Neural progenitor cell (in vitro differentiated cells): ENCODE data around the gene GPR152. TPM values are rescaled to one million over a fixed set of nuclear protein-coding genes. Genes with fewer than 3 reads are reported as not detected.

Experiments
- DNase-seq: peaks from one replicate; pipeline ENCODE4 v3.0.0-alpha.2; 2016; ENCODE audit warnings: low spot score
- H2AFZ ChIP-seq: fragments of 200-600 bp; sonication (generic); replicated peaks from 2 replicates; pipeline ENCODE4 v1.6.1; 2016; ENCODE audit warnings: antibody characterized with exemption
- H3F3A ChIP-seq: fragments of 200-600 bp; sonication (generic); 2 replicates; pipeline ENCODE4 v1.6.1; 2016; ENCODE audit warnings: antibody characterized with exemption, low read depth
- H3K27ac ChIP-seq: fragments of 200-600 bp; sonication (generic); 2 replicates; pipeline ENCODE4 v1.5.1; 2016; ENCODE audit warnings: mild to moderate bottlenecking
- H3K27me3 ChIP-seq: fragments of 200-600 bp; sonication (generic); 2 replicates; pipeline ENCODE4 v1.6.1; 2016; ENCODE audit warnings: mild to moderate bottlenecking, moderate library complexity
- H3K36me3 ChIP-seq: fragments of 200-600 bp; sonication (generic); 2 replicates; pipeline ENCODE4 v1.5.1; 2016
- H3K4me1 ChIP-seq: fragments of 200-600 bp; sonication (generic); 2 replicates; pipeline ENCODE4 v1.6.1; 2016; ENCODE audit warnings: mixed run types
- H3K4me2 ChIP-seq: fragments of 200-600 bp; sonication (generic); 2 replicates; pipeline ENCODE4 v1.6.1; 2016
- H3K4me3 ChIP-seq: fragments of 200-600 bp; sonication (generic); 2 replicates; pipeline ENCODE4 v1.5.1; 2016
- H3K79me2 ChIP-seq: fragments of 200-600 bp; sonication (generic); 2 replicates; pipeline ENCODE4 v1.6.1; 2016; ENCODE audit warnings: low read depth
- H3K9ac ChIP-seq: fragments of 200-600 bp; sonication (generic); 2 replicates; pipeline ENCODE4 v1.6.1; 2016
- H3K9me3 ChIP-seq: fragments of 200-600 bp; sonication (generic); 2 replicates; pipeline ENCODE4 v1.5.1; 2016; ENCODE audit warnings: low read depth
- H4K20me1 ChIP-seq: fragments of 200-600 bp; sonication (generic); 2 replicates; pipeline ENCODE4 v1.6.1; 2016; ENCODE audit warnings: low read depth
- H3K27ac Mint-ChIP-seq: 3 replicates; pipeline ENCODE4 v1.8.0; 2021; ENCODE audit warnings: mixed read lengths
- H3K27me3 Mint-ChIP-seq: 2 replicates; pipeline ENCODE4 v1.8.0; 2022; ENCODE audit warnings: low read depth, mild to moderate bottlenecking, inconsistent platforms, moderate library complexity, mixed read lengths; ENCODE audit not compliant: insufficient read depth
- H3K36me3 Mint-ChIP-seq: 3 replicates; pipeline ENCODE4 v1.8.0; 2021; ENCODE audit warnings: mixed read lengths
- H3K4me1 Mint-ChIP-seq: 3 replicates; pipeline ENCODE4 v1.8.0; 2021; ENCODE audit warnings: mixed read lengths
- H3K4me3 Mint-ChIP-seq: 3 replicates; pipeline ENCODE4 v1.8.0; 2021; ENCODE audit warnings: mild to moderate bottlenecking, moderate library complexity, mixed read lengths
- H3K9me3 Mint-ChIP-seq: 3 replicates; pipeline ENCODE4 v1.8.0; 2020; ENCODE audit warnings: mixed read lengths
- CTCF ChIP-seq: fragments of 200-600 bp; sonication (generic); IDR thresholded peaks from 2 replicates; pipeline ENCODE4 v1.5.1; 2017; ENCODE audit warnings: antibody characterized with exemption, mild to moderate bottlenecking
- EZH2 ChIP-seq: fragments of 200-600 bp; sonication (generic); IDR thresholded peaks from 2 replicates; pipeline ENCODE4 v1.6.1; 2017; ENCODE audit warnings: antibody characterized with exemption, mild to moderate bottlenecking, moderate library complexity
- EZH2phosphoT487 ChIP-seq: fragments of 200-600 bp; sonication (generic); IDR thresholded peaks from 2 replicates; pipeline ENCODE4 v1.6.1; 2017; ENCODE audit warnings: antibody characterized with exemption
- total RNA-seq: library from RNA; depleted of rRNA; stranded (reverse); fragments of >200 nt; gene quantifications from 2 replicates; pipeline ENCODE4 v1.2.3, GENCODE V29; 2015; ENCODE audit warnings: low replicate concordance

GPR152 gene
- total RNA-seq, 1 donor from 2014 or later, result not detected

- no peak for TF ChIP-seq EZH2
- TF ChIP-seq CTCF, result no peak
- no peak for TF ChIP-seq EZH2phosphoT487
- H3K36me3 Mint-ChIP-seq, result no peaks in the 10 kb centered on the region
These were observed 35.9 kb downstream of the GPR152 start for GRCh38 chr11:67416416-67417335.

DNA sequence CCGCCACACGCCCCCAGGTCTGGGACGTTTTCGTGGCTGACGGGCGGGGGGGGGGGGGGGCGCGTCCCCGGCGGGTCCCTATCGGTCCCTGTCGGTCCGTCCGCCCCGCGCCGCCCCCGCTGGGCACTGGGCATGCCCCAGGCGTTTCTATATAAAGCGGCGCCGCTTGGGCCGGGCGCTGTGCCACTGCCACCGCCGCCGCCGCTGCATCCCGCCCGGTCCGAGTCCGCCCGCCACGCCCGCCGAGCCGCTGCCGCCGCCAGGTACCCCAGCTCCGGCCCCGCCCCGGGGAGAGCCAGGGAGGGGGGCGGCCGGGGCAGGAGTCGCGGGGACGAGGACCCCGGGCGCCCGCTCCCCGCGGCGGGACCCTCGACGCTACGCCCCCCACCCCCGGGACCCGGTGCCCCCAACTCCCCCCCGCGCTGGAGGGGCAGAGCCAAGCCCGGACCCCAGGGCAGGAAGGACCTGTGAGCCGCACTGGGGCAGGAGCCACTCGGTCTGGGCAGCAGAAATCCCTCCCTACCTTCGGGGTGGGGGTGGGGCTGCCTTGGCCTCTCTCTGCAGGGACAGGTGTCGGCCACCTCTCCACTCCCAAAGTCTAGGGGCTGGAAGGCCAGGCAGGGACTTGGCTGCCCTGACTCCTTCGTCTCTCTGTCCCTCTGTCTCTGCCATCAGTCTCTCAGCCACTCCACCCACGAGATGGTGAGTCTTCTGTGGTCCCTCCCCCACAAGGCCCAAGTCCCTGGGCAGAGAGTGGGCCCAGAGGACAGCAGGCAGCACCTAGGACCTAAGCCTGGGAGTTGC, 36.8 kb downstream of the GPR152 start, which contains the start of gene CARNS1:
CARNS1 (plus strand) TSS at position 178 of the 804 bp plus-strand sequence; CDS start at position 700, 522 bp downstream.
- Histone ChIP-seq H3K9me3 (no peaks in the 10 kb centered on the region), H3K27ac (no peak within 1 kb of the TSS), H3K4me1 (peaks cover 20% of the 10 kb centered on the region), H3K79me2 (no peaks in the 10 kb centered on the region), H4K20me1 (no peaks in the 10 kb centered on the region), H3F3A (peaks cover 23% of the 10 kb centered on the region), H3K9ac (no peak within 1 kb of the TSS), H2AFZ (peak within 1 kb of the TSS; percentile 48), H3K4me3 (peak within 1 kb of the TSS; percentile 48), H3K4me2 (peak within 1 kb of the TSS; percentile 71), H3K27me3 (peaks cover 56% of the 10 kb centered on the region), H3K36me3 (no peaks in the 10 kb centered on the region)
- DNase-seq, result peak; percentile 38
- H3K27me3 Mint-ChIP-seq, result peaks cover 26% of the 10 kb centered on the region
- peaks cover 23% of the 10 kb centered on the region for H3K4me1 Mint-ChIP-seq
- no peaks in the 10 kb centered on the region for H3K36me3 Mint-ChIP-seq
- H3K27ac Mint-ChIP-seq, result no peak within 1 kb of the TSS
- H3K4me3 Mint-ChIP-seq, result peak within 1 kb of the TSS; percentile 67
- TF ChIP-seq CTCF (no peak), EZH2phosphoT487 (no peak), EZH2 (no peak)
- H3K9me3 Mint-ChIP-seq, result no peaks in the 10 kb centered on the region

More at GRCh38 chr11:67416416-67417335, 35.9 kb downstream of the GPR152 start:
- peaks cover 56% of the 10 kb centered on the region for H3K27me3 ChIP-seq
- H4K20me1 ChIP-seq, result no peaks in the 10 kb centered on the region
- no peaks in the 10 kb centered on the region for H3K79me2 ChIP-seq
- Mint-ChIP-seq H3K27ac (no peak overlapping the region), H3K27me3 (peaks cover 26% of the 10 kb centered on the region), H3K4me1 (peaks cover 22% of the 10 kb centered on the region), H3K4me3 (peak overlapping the region; percentile 64), H3K9me3 (no peaks in the 10 kb centered on the region)
- no peak overlapping the region for H2AFZ ChIP-seq
- H3K36me3 ChIP-seq, result no peaks in the 10 kb centered on the region
- peaks cover 17% of the 10 kb centered on the region for H3F3A ChIP-seq
- H3K4me3 ChIP-seq, result no peak overlapping the region
- no peak overlapping the region for H3K4me2 ChIP-seq
- H3K9ac ChIP-seq, result no peak overlapping the region
- H3K4me1 ChIP-seq, result peaks cover 10% of the 10 kb centered on the region
- no peaks in the 10 kb centered on the region for H3K9me3 ChIP-seq
- H3K27ac ChIP-seq, result no peak overlapping the region
- DNase-seq, result no peak

- Mint-ChIP-seq H3K36me3 (no peaks in the 10 kb centered on the region), H3K4me1 (peaks cover 23% of the 10 kb centered on the region), H3K9me3 (no peaks in the 10 kb centered on the region), H3K27ac (no peak overlapping the region), H3K27me3 (peaks cover 30% of the 10 kb centered on the region), H3K4me3 (peak overlapping the region; percentile 2)
- no peaks in the 10 kb centered on the region for H3K36me3 ChIP-seq
- peaks cover 35% of the 10 kb centered on the region for H3K27me3 ChIP-seq
- H3K4me3 ChIP-seq, result no peak overlapping the region
- H4K20me1 ChIP-seq, result no peaks in the 10 kb centered on the region
- no peak overlapping the region for H3K4me2 ChIP-seq
- peaks cover 22% of the 10 kb centered on the region for H3K4me1 ChIP-seq
- DNase-seq, result no peak
- no peak overlapping the region for H3K9ac ChIP-seq
- no peak overlapping the region for H3K27ac ChIP-seq
- no peaks in the 10 kb centered on the region for H3K9me3 ChIP-seq
- H3K79me2 ChIP-seq, result no peaks in the 10 kb centered on the region
- peaks cover 22% of the 10 kb centered on the region for H3F3A ChIP-seq
- TF ChIP-seq EZH2phosphoT487, result no peak
- TF ChIP-seq EZH2, result no peak
- no peak for TF ChIP-seq CTCF
- no peak overlapping the region for H2AFZ ChIP-seq
These were observed 39.2 kb downstream of the GPR152 start for GRCh38 chr11:67413266-67413849.
